Loucy (cell line): ENCODE results near the gene TTYH2.

Source experiments
- H2AFZ ChIP-seq: fragments of 200-600 bp; sonication (generic); 2 replicates; pipeline ENCODE4 v1.6.0; 2016; ENCODE audit warnings: antibody characterized with exemption, mild to moderate bottlenecking, low read length, moderate library complexity
- H3F3A ChIP-seq: fragments of 200-600 bp; 2 replicates; pipeline ENCODE4 v1.6.0; 2016; ENCODE audit warnings: antibody characterized with exemption, low read depth, mild to moderate bottlenecking
- H3K27me3 ChIP-seq: fragments of 200-600 bp; sonication (generic); 2 replicates; pipeline ENCODE4 v1.6.1; 2014; ENCODE audit warnings: low read length, mild to moderate bottlenecking; ENCODE audit not compliant: insufficient read depth, poor library complexity, severe bottlenecking
- H3K36me3 ChIP-seq: fragments of 200-600 bp; sonication (generic); 2 replicates; pipeline ENCODE4 v1.6.1; 2016; ENCODE audit warnings: low read length; ENCODE audit not compliant: insufficient read depth
- H3K4me1 ChIP-seq: fragments of 200-600 bp; sonication (generic); 2 replicates; pipeline ENCODE4 v1.5.1; 2014; ENCODE audit warnings: low read length, mild to moderate bottlenecking; ENCODE audit not compliant: insufficient read depth, poor library complexity, severe bottlenecking
- H3K4me2 ChIP-seq: fragments of 200-600 bp; sonication (generic); 2 replicates; pipeline ENCODE4 v1.6.0; 2014; ENCODE audit warnings: antibody characterized with exemption, low read length, low read depth, mild to moderate bottlenecking; ENCODE audit not compliant: poor library complexity, severe bottlenecking
- H3K4me3 ChIP-seq: fragments of 200-600 bp; sonication (generic); 2 replicates; pipeline ENCODE4 v1.5.1; 2014; ENCODE audit warnings: low read length, mild to moderate bottlenecking, mixed read lengths; ENCODE audit not compliant: poor library complexity, severe bottlenecking
- H3K79me2 ChIP-seq: fragments of 200-600 bp; sonication (generic); 2 replicates; pipeline ENCODE4 v1.6.1; 2014; ENCODE audit warnings: low read length; ENCODE audit not compliant: insufficient read depth
- H3K9ac ChIP-seq: fragments of 200-600 bp; sonication (generic); 2 replicates; pipeline ENCODE4 v1.6.0; 2014; ENCODE audit warnings: mild to moderate bottlenecking, low read depth, low read length, moderate library complexity; ENCODE audit not compliant: poor library complexity, severe bottlenecking
- H3K9me2 ChIP-seq: fragments of 200-600 bp; sonication (generic); replicated peaks from 2 replicates; pipeline ENCODE4 v1.6.1; 2016; ENCODE audit warnings: low read depth, low read length, mixed read lengths
- H3K9me3 ChIP-seq: fragments of 200-600 bp; sonication (generic); 2 replicates; pipeline ENCODE4 v1.6.1; 2014; ENCODE audit warnings: mild to moderate bottlenecking, antibody characterized with exemption, low read length, low read depth; ENCODE audit not compliant: insufficient read depth
- H4K20me1 ChIP-seq: fragments of 200-600 bp; sonication (generic); 2 replicates; pipeline ENCODE4 v1.6.0; 2014; ENCODE audit warnings: antibody characterized with exemption, low read length, mild to moderate bottlenecking; ENCODE audit not compliant: insufficient read depth, poor library complexity, severe bottlenecking
- CTCF ChIP-seq: fragments of 200-600 bp; sonication (generic); conservative IDR thresholded peaks from 2 replicates; pipeline ENCODE4 v1.5.1; 2014; ENCODE audit warnings: mild to moderate bottlenecking, antibody characterized with exemption, low read length
- EZH2phosphoT487 ChIP-seq: fragments of 200-600 bp; IDR thresholded peaks from 2 replicates; pipeline ENCODE4 v1.6.1; 2018; ENCODE audit warnings: antibody characterized with exemption, mild to moderate bottlenecking, moderate library complexity, borderline replicate concordance

Gene TTYH2

GRCh38 chr17:74190154-74190553 is 23.2 kb upstream of the TTYH2 start:
- Histone ChIP-seq H3K4me1 (no peaks in the 10 kb centered on the region), H2AFZ (no peak overlapping the region), H3K27me3 (no peaks in the 10 kb centered on the region), H3K9me2 (no peaks in the 10 kb centered on the region), H3K36me3 (no peaks in the 10 kb centered on the region), H4K20me1 (no peaks in the 10 kb centered on the region), H3K4me3 (no peak overlapping the region), H3F3A (no peaks in the 10 kb centered on the region), H3K79me2 (no peaks in the 10 kb centered on the region), H3K4me2 (no peak overlapping the region), H3K9ac (no peak overlapping the region), H3K9me3 (no peaks in the 10 kb centered on the region)
- TF ChIP-seq EZH2phosphoT487 (no peak), CTCF (no peak)

- Histone ChIP-seq H3F3A (no peaks in the 10 kb centered on the region), H3K9me3 (no peaks in the 10 kb centered on the region)
Observed at GRCh38 chr17:74190807-74191406, 22.5 kb upstream of the TTYH2 start.

GRCh38 chr17:74192950-74193781 is 20.2 kb upstream of the TTYH2 start:
- no peaks in the 10 kb centered on the region for H3K9me3 ChIP-seq
- no peaks in the 10 kb centered on the region for H3K27me3 ChIP-seq

More at GRCh38 chr17:74190807-74191406, 22.5 kb upstream of the TTYH2 start:
- no peaks in the 10 kb centered on the region for H3K9me2 ChIP-seq
- no peaks in the 10 kb centered on the region for H3K4me1 ChIP-seq
- no peaks in the 10 kb centered on the region for H3K79me2 ChIP-seq
- no peaks in the 10 kb centered on the region for H3K36me3 ChIP-seq
- H3K4me2 ChIP-seq, result no peak overlapping the region
- H3K27me3 ChIP-seq, result no peaks in the 10 kb centered on the region
- H4K20me1 ChIP-seq, result no peaks in the 10 kb centered on the region
- TF ChIP-seq CTCF, result no peak
- TF ChIP-seq EZH2phosphoT487, result no peak
- no peak overlapping the region for H2AFZ ChIP-seq
- no peak overlapping the region for H3K9ac ChIP-seq
- no peak overlapping the region for H3K4me3 ChIP-seq

More at GRCh38 chr17:74192950-74193781, 20.2 kb upstream of the TTYH2 start:
- no peaks in the 10 kb centered on the region for H4K20me1 ChIP-seq
- no peaks in the 10 kb centered on the region for H3K4me1 ChIP-seq
- no peaks in the 10 kb centered on the region for H3K36me3 ChIP-seq
- H3F3A ChIP-seq, result no peaks in the 10 kb centered on the region
- H3K4me2 ChIP-seq, result no peak overlapping the region
- H3K9me2 ChIP-seq, result no peaks in the 10 kb centered on the region
- H3K9ac ChIP-seq, result no peak overlapping the region
- no peak overlapping the region for H3K4me3 ChIP-seq
- H2AFZ ChIP-seq, result no peak overlapping the region
- no peaks in the 10 kb centered on the region for H3K79me2 ChIP-seq
- TF ChIP-seq EZH2phosphoT487, result no peak
- no peak for TF ChIP-seq CTCF
